Smooth muscle cell (in vitro differentiated cells): Measurements from ENCODE around the gene SURF4. TPM values are rescaled to one million over a fixed set of nuclear protein-coding genes. Genes with fewer than 3 reads are reported as not detected.

Source experiments
- DNase-seq: peaks from one replicate; lab custom pipeline; 2025; ENCODE audit not compliant: unreplicated experiment; lab: John Stamatoyannopoulos, UW
- H2AFZ ChIP-seq: fragments of 200-600 bp; sonication (generic); 2 replicates; pipeline ENCODE4 v1.6.0; 2016; ENCODE audit warnings: antibody characterized with exemption, low read depth, mild to moderate bottlenecking
- H3F3A ChIP-seq: fragments of 200-600 bp; sonication (generic); 2 replicates; pipeline ENCODE4 v1.6.0; 2017; ENCODE audit warnings: antibody characterized with exemption, low read depth
- H3K27ac ChIP-seq: fragments of 200-600 bp; sonication (generic); 2 replicates; pipeline ENCODE4 v1.5.1; 2016; ENCODE audit warnings: low read depth, mild to moderate bottlenecking
- H3K27me3 ChIP-seq: fragments of 200-600 bp; sonication (generic); 2 replicates; pipeline ENCODE4 v1.6.1; 2016; ENCODE audit warnings: low read depth, mild to moderate bottlenecking
- H3K36me3 ChIP-seq: fragments of 200-600 bp; sonication (generic); 2 replicates; pipeline ENCODE4 v1.5.1; 2016; ENCODE audit warnings: low read depth
- H3K4me1 ChIP-seq: fragments of 200-600 bp; sonication (generic); 2 replicates; pipeline ENCODE4 v1.5.1; 2016; ENCODE audit warnings: low read depth
- H3K4me2 ChIP-seq: fragments of 200-600 bp; sonication (generic); 2 replicates; pipeline ENCODE4 v1.6.0; 2016; ENCODE audit warnings: mild to moderate bottlenecking
- H3K4me3 ChIP-seq: fragments of 200-600 bp; sonication (generic); 2 replicates; pipeline ENCODE4 v1.5.1; 2016; ENCODE audit warnings: mild to moderate bottlenecking
- H3K79me2 ChIP-seq: fragments of 200-600 bp; sonication (generic); 2 replicates; pipeline ENCODE4 v1.6.0; 2016; ENCODE audit warnings: low read depth, mild to moderate bottlenecking
- H3K9ac ChIP-seq: fragments of 200-600 bp; sonication (generic); 2 replicates; pipeline ENCODE4 v1.6.0; 2016; ENCODE audit warnings: low read depth
- H3K9me3 ChIP-seq: fragments of 200-600 bp; sonication (generic); replicated peaks from 2 replicates; pipeline ENCODE4 v1.5.1; 2016; ENCODE audit warnings: low read depth
- H4K20me1 ChIP-seq: fragments of 200-600 bp; sonication (generic); 2 replicates; pipeline ENCODE4 v1.6.0; 2016; ENCODE audit warnings: low read depth
- CTCF ChIP-seq: fragments of 200-600 bp; sonication (generic); IDR thresholded peaks from 2 replicates; pipeline ENCODE4 v1.5.1; 2017; ENCODE audit warnings: borderline replicate concordance, mild to moderate bottlenecking, antibody characterized with exemption; ENCODE audit not compliant: insufficient read depth, poor library complexity, severe bottlenecking
- WGBS: methylation state at CpG from one replicate; pipeline ENCODE4 v1.1.7; 2016; ENCODE audit warnings: low lambda C conversion rate; 5-methylcytosine and 5-hydroxymethylcytosine counted together
- polyA plus RNA-seq: library from polyadenylated mRNA; unstranded; fragments of >200 nt; fragmentation: Nextera tagmentation; extraction: Ambion mirVana; gene quantifications from 2 replicates; pipeline ENCODE4 v1.2.1, GENCODE V29; 2016
- total RNA-seq: library from RNA; depleted of rRNA; stranded (reverse); fragments of >200 nt; gene quantifications from 2 replicates; pipeline ENCODE4 v1.2.3, GENCODE V29; 2014

The SURF4 gene
- total and polyA plus RNA-seq, 2 experiments from 2014 or later: 353 to 396 TPM

GRCh38 chr9:133403766-133404453 is 28.1 kb upstream of the SURF4 start:
- H3K9me3 ChIP-seq: no peaks in the 10 kb centered on the region
- H3K27ac ChIP-seq: no peak overlapping the region
- H3K4me3 ChIP-seq: no peak overlapping the region
- H2AFZ ChIP-seq: no peak overlapping the region
- no peaks in the 10 kb centered on the region for H3F3A ChIP-seq
- H3K4me1 ChIP-seq: no peaks in the 10 kb centered on the region
- H3K36me3 ChIP-seq: no peaks in the 10 kb centered on the region
- H3K4me2 ChIP-seq: no peak overlapping the region
- TF ChIP-seq CTCF: peak; percentile 44
- WGBS: 88% methylated on average over 16 of the region's 16 CpGs
- no peaks in the 10 kb centered on the region for H3K79me2 ChIP-seq
- peaks cover 10% of the 10 kb centered on the region for H4K20me1 ChIP-seq
- H3K27me3 ChIP-seq: no peaks in the 10 kb centered on the region
- DNase-seq: no peak
- H3K9ac ChIP-seq: no peak overlapping the region

- Histone ChIP-seq H3K9ac (no peak overlapping the region), H3K4me3 (no peak overlapping the region), H4K20me1 (peaks cover 10% of the 10 kb centered on the region), H3K4me1 (no peaks in the 10 kb centered on the region), H3K27ac (no peak overlapping the region), H3F3A (no peaks in the 10 kb centered on the region), H3K36me3 (no peaks in the 10 kb centered on the region), H2AFZ (no peak overlapping the region), H3K4me2 (no peak overlapping the region), H3K27me3 (no peaks in the 10 kb centered on the region), H3K9me3 (no peaks in the 10 kb centered on the region), H3K79me2 (no peaks in the 10 kb centered on the region)
- DNase-seq: no peak
- 88% methylated on average over 7 of the region's 7 CpGs for WGBS
- no peak for TF ChIP-seq CTCF
Measured at GRCh38 chr9:133402689-133403088, 26.8 kb upstream of the SURF4 start.

DNA sequence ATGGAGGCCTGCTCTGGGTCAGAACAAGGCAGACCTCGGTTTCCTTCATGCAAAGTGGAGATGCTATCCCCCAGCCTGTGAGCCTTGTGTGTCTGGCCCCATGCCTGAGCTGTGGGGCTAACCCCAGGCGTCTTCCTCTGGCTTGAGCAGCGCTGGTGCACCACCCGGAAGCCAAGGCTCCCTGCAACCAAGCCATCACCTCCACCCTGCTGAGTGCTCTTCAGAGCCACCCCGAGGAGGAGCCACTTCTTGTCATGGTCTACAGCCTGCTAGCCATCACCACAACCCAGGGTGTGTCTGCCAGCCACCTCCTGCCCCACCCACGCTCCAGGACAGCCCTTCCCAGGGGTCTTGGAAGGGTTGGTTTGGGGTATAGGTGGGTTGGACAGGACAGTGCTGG is 25.7 kb upstream of the SURF4 start:
- H3K36me3 ChIP-seq: no peaks in the 10 kb centered on the region
- 94% methylated on average over 6 of the region's 6 CpGs for WGBS

More for the DNA sequence above, 25.7 kb upstream of the SURF4 start:
- Histone ChIP-seq H3K4me1 (no peaks in the 10 kb centered on the region), H3K4me2 (no peak overlapping the region), H2AFZ (no peak overlapping the region), H3K4me3 (no peak overlapping the region), H3K79me2 (no peaks in the 10 kb centered on the region), H3K9me3 (no peaks in the 10 kb centered on the region), H3K9ac (no peak overlapping the region), H3F3A (no peaks in the 10 kb centered on the region), H3K27ac (no peak overlapping the region), H4K20me1 (peaks cover 10% of the 10 kb centered on the region), H3K27me3 (no peaks in the 10 kb centered on the region)
- TF ChIP-seq CTCF: no peak
- DNase-seq: no peak
